ENCODE results near the gene ADAMTSL1.

ADAMTSL1 gene

DNA sequence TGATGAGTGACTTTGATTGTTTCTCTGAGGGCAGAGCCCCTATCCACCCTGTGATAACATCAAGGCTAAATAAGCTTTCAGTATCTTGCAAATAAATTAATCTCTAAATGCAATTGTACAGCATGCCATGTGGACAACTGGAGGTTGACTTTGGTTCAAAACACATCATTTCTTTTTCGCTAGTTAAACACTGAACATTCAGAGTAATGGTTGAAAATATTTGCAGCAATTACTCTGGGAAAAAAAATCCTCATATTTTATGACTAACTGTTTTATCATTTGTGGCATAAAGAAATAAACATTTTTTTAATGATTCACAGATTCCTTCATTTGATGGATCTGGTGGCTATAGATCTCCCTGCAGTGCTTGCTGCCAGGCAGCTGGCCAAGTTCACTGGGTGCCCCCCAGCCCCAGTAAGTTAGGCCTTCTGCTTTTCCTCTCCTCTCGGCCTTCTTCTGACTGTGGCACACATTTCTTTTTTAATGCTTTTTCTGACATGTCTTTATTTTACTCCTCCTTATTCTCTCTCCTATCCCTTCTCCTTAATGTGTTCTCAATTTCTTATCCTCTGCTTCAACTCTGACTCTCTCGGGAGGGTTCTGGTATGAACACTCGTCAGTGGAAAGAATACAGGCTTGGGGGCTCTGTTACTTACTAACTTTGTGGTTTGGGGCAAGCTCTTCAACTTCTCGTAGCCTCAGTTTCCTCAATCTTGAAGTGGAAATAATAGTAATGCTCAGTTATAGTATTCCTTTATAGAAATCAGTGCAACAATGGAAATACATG is 69.6 kb downstream of the ADAMTSL1 start:
- no peak overlapping the region for H3K27ac Mint-ChIP-seq
- no peak for DNase-seq
- no peaks in the 10 kb centered on the region for H3K4me1 Mint-ChIP-seq
- TF ChIP-seq, protein P1, sequence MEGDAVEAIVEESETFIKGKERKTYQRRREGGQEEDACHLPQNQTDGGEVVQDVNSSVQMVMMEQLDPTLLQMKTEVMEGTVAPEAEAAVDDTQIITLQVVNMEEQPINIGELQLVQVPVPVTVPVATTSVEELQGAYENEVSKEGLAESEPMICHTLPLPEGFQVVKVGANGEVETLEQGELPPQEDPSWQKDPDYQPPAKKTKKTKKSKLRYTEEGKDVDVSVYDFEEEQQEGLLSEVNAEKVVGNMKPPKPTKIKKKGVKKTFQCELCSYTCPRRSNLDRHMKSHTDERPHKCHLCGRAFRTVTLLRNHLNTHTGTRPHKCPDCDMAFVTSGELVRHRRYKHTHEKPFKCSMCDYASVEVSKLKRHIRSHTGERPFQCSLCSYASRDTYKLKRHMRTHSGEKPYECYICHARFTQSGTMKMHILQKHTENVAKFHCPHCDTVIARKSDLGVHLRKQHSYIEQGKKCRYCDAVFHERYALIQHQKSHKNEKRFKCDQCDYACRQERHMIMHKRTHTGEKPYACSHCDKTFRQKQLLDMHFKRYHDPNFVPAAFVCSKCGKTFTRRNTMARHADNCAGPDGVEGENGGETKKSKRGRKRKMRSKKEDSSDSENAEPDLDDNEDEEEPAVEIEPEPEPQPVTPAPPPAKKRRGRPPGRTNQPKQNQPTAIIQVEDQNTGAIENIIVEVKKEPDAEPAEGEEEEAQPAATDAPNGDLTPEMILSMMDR (IDR thresholded peaks at IDR 0.05): no peak
- no peaks in the 10 kb centered on the region for H3K36me3 Mint-ChIP-seq (ENCODE audit: low read depth)
- peaks cover 3% of the 10 kb centered on the region for H3K27me3 Mint-ChIP-seq (ENCODE audit: low read depth, poor library complexity)
- no peaks in the 10 kb centered on the region for H3K9me3 Mint-ChIP-seq
- no peak overlapping the region for H3K4me3 Mint-ChIP-seq

GRCh38 chr9:18544456-18544855 is 70.5 kb downstream of the ADAMTSL1 start:
- H3K9me3 Mint-ChIP-seq: no peaks in the 10 kb centered on the region
- H3K4me1 Mint-ChIP-seq: no peaks in the 10 kb centered on the region
- H3K27me3 Mint-ChIP-seq (ENCODE audit: low read depth, poor library complexity): peaks cover 3% of the 10 kb centered on the region
- no peak for DNase-seq
- H3K4me3 Mint-ChIP-seq: no peak overlapping the region
- H3K27ac Mint-ChIP-seq: no peak overlapping the region
- TF ChIP-seq, protein P1 (IDR thresholded peaks at IDR 0.05): no peak
- no peaks in the 10 kb centered on the region for H3K36me3 Mint-ChIP-seq (ENCODE audit: low read depth)

GRCh38 chr9:18545636-18546360 is 71.8 kb downstream of the ADAMTSL1 start:
- Mint-ChIP-seq H3K27me3 (ENCODE audit: low read depth, poor library complexity) (no peaks in the 10 kb centered on the region), H3K36me3 (ENCODE audit: low read depth) (no peaks in the 10 kb centered on the region), H3K4me1 (no peaks in the 10 kb centered on the region), H3K9me3 (no peaks in the 10 kb centered on the region), H3K4me3 (no peak overlapping the region), H3K27ac (no peak overlapping the region)
- TF ChIP-seq, protein P1 (IDR thresholded peaks at IDR 0.05): no peak
- DNase-seq: no peak

- no peaks in the 10 kb centered on the region for H3K36me3 Mint-ChIP-seq (ENCODE audit: low read depth)
- peaks cover 5% of the 10 kb centered on the region for H3K9me3 Mint-ChIP-seq
- no peak for DNase-seq
- no peak overlapping the region for H3K4me3 Mint-ChIP-seq
- TF ChIP-seq, protein P1 (IDR thresholded peaks at IDR 0.05): no peak
- H3K27ac Mint-ChIP-seq: no peak overlapping the region
- no peaks in the 10 kb centered on the region for H3K4me1 Mint-ChIP-seq
- no peaks in the 10 kb centered on the region for H3K27me3 Mint-ChIP-seq (ENCODE audit: low read depth, poor library complexity)
Measured at GRCh38 chr9:18548456-18548855, 74.5 kb downstream of the ADAMTSL1 start.

GRCh38 chr9:18549772-18550171 is 75.8 kb downstream of the ADAMTSL1 start:
- TF ChIP-seq, protein P1 (IDR thresholded peaks at IDR 0.05): no peak
- Mint-ChIP-seq H3K27me3 (ENCODE audit: low read depth, poor library complexity) (peaks cover under 1% of the 10 kb centered on the region), H3K27ac (no peak overlapping the region), H3K4me1 (peaks cover 6% of the 10 kb centered on the region), H3K36me3 (ENCODE audit: low read depth) (peaks cover 9% of the 10 kb centered on the region), H3K4me3 (no peak overlapping the region), H3K9me3 (peaks cover 18% of the 10 kb centered on the region)
- no peak for DNase-seq
